ENCODE measurements around the gene CNTNAP2. TPM values are rescaled to one million over a fixed set of nuclear protein-coding genes. Genes with fewer than 3 reads are reported as not detected.

The CNTNAP2 gene
- total and polyA plus RNA-seq, 11 donors: 0.01 to 2.6 (median 0.31) TPM; not detected in 3

GRCh38 chr7:148286150-148286549, 2169.5 kb downstream of the CNTNAP2 start:
- peaks cover 0 to 7% (median 0%) of the 10 kb centered on the region in 12 donors for H3K9me3 ChIP-seq
- 3 to 17% (median 16%) methylated on average over 2 of the region's 2 CpGs for WGBS, 4 donors
- DNase-seq (no peak), ATAC-seq (no peak)
- H3K36me3 ChIP-seq: no peaks in the 10 kb centered on the region
- intact Hi-C loops (cut with DNase I): loop anchor here in 3 of 10 donors (10.0 kb wide), 2 partner anchors 189 to 199 kb away; no protein-coding TSS in a partner anchor
- H3K4me3 ChIP-seq: no peak overlapping the region
- H3K4me1 ChIP-seq: no peaks in the 10 kb centered on the region
- H3K27ac ChIP-seq: no peak overlapping the region
- H3K27me3 ChIP-seq: peaks cover 0 to 4% (median 0%) of the 10 kb centered on the region in 9 donors
- TF ChIP-seq CTCF (IDR thresholded peaks at IDR 0.05): peak in 6 of 12 donors; percentile 12 to 54 (median 33)
- no peak for TF ChIP-seq POLR2A (IDR thresholded peaks at IDR 0.05)

- H3K27ac ChIP-seq: no peak overlapping the region
- ATAC-seq (no peak), DNase-seq (no peak)
- peaks cover 0 to 4% (median 0%) of the 10 kb centered on the region in 9 donors for H3K27me3 ChIP-seq
- H3K9me3 ChIP-seq: peaks cover 0 to 7% (median 0%) of the 10 kb centered on the region in 12 donors
- 48 to 92% (median 67%) methylated on average over 2 of the region's 2 CpGs for WGBS, 4 donors
- H3K36me3 ChIP-seq: no peaks in the 10 kb centered on the region
- TF ChIP-seq POLR2A (IDR thresholded peaks at IDR 0.05): no peak
- H3K4me1 ChIP-seq: no peaks in the 10 kb centered on the region
- intact Hi-C loops (cut with DNase I): loop anchor here in 3 of 10 donors (10.0 kb wide), 2 partner anchors 187 to 197 kb away; no protein-coding TSS in a partner anchor
- no peak overlapping the region for H3K4me3 ChIP-seq
Measured at GRCh38 chr7:148287538-148287937, 2170.9 kb downstream of the CNTNAP2 start.

GRCh38 chr7:148288592-148289151, 2172.1 kb downstream of the CNTNAP2 start:
- intact Hi-C loops (cut with DNase I): loop anchor here in 3 of 10 donors (10.0 kb wide), 2 partner anchors 186 to 196 kb away; no protein-coding TSS in a partner anchor
- Histone ChIP-seq H3K9me3 (peaks cover 0 to 4% (median 0%) of the 10 kb centered on the region in 12 donors), H3K4me1 (no peaks in the 10 kb centered on the region), H3K27me3 (peaks cover 0 to 7% (median 0%) of the 10 kb centered on the region in 9 donors), H3K36me3 (no peaks in the 10 kb centered on the region), H3K4me3 (no peak overlapping the region), H3K27ac (no peak overlapping the region)
- WGBS, 4 donors: 96 to 100% (median 100%) methylated on average over 1 of the region's 1 CpG
- no peak for DNase-seq
- ATAC-seq: no peak
- TF ChIP-seq CTCF (IDR thresholded peaks at IDR 0.05) (no peak), POLR2A (IDR thresholded peaks at IDR 0.05) (no peak)

GRCh38 chr7:148289630-148290029, 2173.0 kb downstream of the CNTNAP2 start:
- Histone ChIP-seq H3K4me1 (no peaks in the 10 kb centered on the region), H3K27ac (no peak overlapping the region), H3K9me3 (peaks cover 0 to 3% (median 0%) of the 10 kb centered on the region in 12 donors), H3K27me3 (peaks cover 0 to 7% (median 0%) of the 10 kb centered on the region in 9 donors), H3K36me3 (no peaks in the 10 kb centered on the region), H3K4me3 (no peak overlapping the region)
- TF ChIP-seq POLR2A (IDR thresholded peaks at IDR 0.05) (no peak), CTCF (IDR thresholded peaks at IDR 0.05) (no peak)
- intact Hi-C loops (cut with DNase I): loop anchor here in 3 of 10 donors (10.0 kb wide), 2 partner anchors 185 to 195 kb away; no protein-coding TSS in a partner anchor
- no peak for DNase-seq
- 14 to 24% (median 16%) methylated on average over 1 of the region's 1 CpG for WGBS, 4 donors
- no peak for ATAC-seq

Data from heart left ventricle (tissue), 16 donors.